Measurements from ENCODE around the gene GDF3. TPM values are rescaled to one million over a fixed set of nuclear protein-coding genes. Genes with fewer than 3 reads are reported as not detected.

GDF3 gene
- total RNA-seq, 3 donors from 2014 or later: 0.33 TPM; not detected in 2

- no peak overlapping the region for H3K27ac ChIP-seq
- TF ChIP-seq CTCF (IDR thresholded peaks at IDR 0.05) (no peak), POLR2AphosphoS5 (IDR thresholded peaks at IDR 0.05) (no peak), POLR2A (IDR thresholded peaks at IDR 0.05) (no peak)
- no peak for DNase-seq (ENCODE audit: low spot score in 2 of 2)
- intact Hi-C loops (cut with DNase I; ENCODE audit: low total_unique reads): no loop called here
- H3K4me3 ChIP-seq: no peak overlapping the region
- H3K4me1 ChIP-seq: no peaks in the 10 kb centered on the region
- H3K9me3 ChIP-seq: no peaks in the 10 kb centered on the region
- H3K36me3 ChIP-seq: no peaks in the 10 kb centered on the region
- no peaks in the 10 kb centered on the region for H3K27me3 ChIP-seq
These were observed 14.5 kb upstream of the GDF3 start for GRCh38 chr12:7709969-7710675.

- no peak for DNase-seq (ENCODE audit: low spot score in 2 of 2)
- Histone ChIP-seq H3K27me3 (no peaks in the 10 kb centered on the region), H3K4me1 (no peaks in the 10 kb centered on the region), H3K4me3 (no peak overlapping the region), H3K27ac (no peak overlapping the region), H3K36me3 (no peaks in the 10 kb centered on the region), H3K9me3 (no peaks in the 10 kb centered on the region)
- intact Hi-C loops (cut with DNase I; ENCODE audit: low total_unique reads): no loop called here
- no peak for TF ChIP-seq POLR2A (IDR thresholded peaks at IDR 0.05)
- no peak for TF ChIP-seq POLR2AphosphoS5 (IDR thresholded peaks at IDR 0.05)
- TF ChIP-seq CTCF (IDR thresholded peaks at IDR 0.05): no peak
These were observed 10.3 kb upstream of the GDF3 start for GRCh38 chr12:7705846-7706245.

- Histone ChIP-seq H3K4me1 (no peaks in the 10 kb centered on the region), H3K4me3 (no peak overlapping the region), H3K9me3 (no peaks in the 10 kb centered on the region), H3K27ac (no peak overlapping the region), H3K27me3 (no peaks in the 10 kb centered on the region), H3K36me3 (no peaks in the 10 kb centered on the region)
- intact Hi-C loops (cut with DNase I; ENCODE audit: low total_unique reads): no loop called here
- TF ChIP-seq POLR2AphosphoS5 (IDR thresholded peaks at IDR 0.05): no peak
- no peak for DNase-seq (ENCODE audit: low spot score in 2 of 2)
These were observed 376 bp downstream of the GDF3 start for GRCh38 chr12:7695237-7695560.

- no peak for DNase-seq (ENCODE audit: low spot score in 2 of 2)
- Histone ChIP-seq H3K36me3 (no peaks in the 10 kb centered on the region), H3K27me3 (no peaks in the 10 kb centered on the region), H3K4me3 (no peak overlapping the region), H3K27ac (no peak overlapping the region), H3K4me1 (no peaks in the 10 kb centered on the region), H3K9me3 (no peaks in the 10 kb centered on the region)
- no peak for TF ChIP-seq CTCF (IDR thresholded peaks at IDR 0.05)
- TF ChIP-seq POLR2A (IDR thresholded peaks at IDR 0.05): no peak
- no peak for TF ChIP-seq POLR2AphosphoS5 (IDR thresholded peaks at IDR 0.05)
- intact Hi-C loops (cut with DNase I; ENCODE audit: low total_unique reads): no loop called here
These were observed 879 bp downstream of the GDF3 start for GRCh38 chr12:7694556-7695236.

GRCh38 chr12:7693793-7694192 is 1.8 kb downstream of the GDF3 start:
- no peaks in the 10 kb centered on the region for H3K36me3 ChIP-seq
- no peaks in the 10 kb centered on the region for H3K9me3 ChIP-seq
- TF ChIP-seq POLR2A (IDR thresholded peaks at IDR 0.05): no peak
- no peak for TF ChIP-seq CTCF (IDR thresholded peaks at IDR 0.05)
- no peak for TF ChIP-seq POLR2AphosphoS5 (IDR thresholded peaks at IDR 0.05)
- intact Hi-C loops (cut with DNase I; ENCODE audit: low total_unique reads): no loop called here
- H3K4me3 ChIP-seq: no peak overlapping the region
- no peak for DNase-seq (ENCODE audit: low spot score in 2 of 2)
- H3K27ac ChIP-seq: no peak overlapping the region
- H3K4me1 ChIP-seq: no peaks in the 10 kb centered on the region
- H3K27me3 ChIP-seq: no peaks in the 10 kb centered on the region

Data from breast epithelium (tissue), 4 donors.